Measurements from ENCODE around the gene CLEC19A.
A peak's percentile ranks its signal among the peaks of the same experiment; 100 is the strongest.

CLEC19A gene

DNA sequence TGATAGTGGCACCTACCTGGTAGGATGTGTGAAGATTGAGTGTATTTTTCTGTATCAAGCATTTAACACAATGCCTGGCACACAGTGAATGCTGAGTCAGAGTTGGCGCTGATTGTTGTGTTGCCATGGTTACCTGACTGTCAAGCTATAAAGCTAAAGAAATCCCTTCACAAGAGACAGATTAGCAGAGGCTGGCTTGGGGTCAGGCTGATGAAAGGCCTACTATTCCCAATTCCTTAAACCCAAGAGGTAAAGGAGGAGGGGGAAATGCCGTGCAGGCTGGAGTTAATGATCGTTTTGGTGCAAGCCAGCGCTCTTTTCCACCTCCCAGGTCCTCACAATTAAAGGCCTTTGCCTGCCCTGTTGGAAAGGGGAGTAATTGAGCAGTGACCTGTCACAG lies 5.9 kb downstream of the CLEC19A start:
- peaks cover 4% of the 10 kb centered on the region; the same call in 1 of the 2 replicates for H3K4me1 ChIP-seq (ENCODE audit: control insufficient read depth, low read length)
- H3K79me2 ChIP-seq (ENCODE audit: control insufficient read depth, low read length) = no peaks in the 10 kb centered on the region
- no peaks in the 10 kb centered on the region for H3K9me2 ChIP-seq (replicated peaks; ENCODE audit: control insufficient read depth, low read length)
- H3F3A ChIP-seq (ENCODE audit: control insufficient read depth, insufficient read depth) = no peaks in the 10 kb centered on the region
- peaks cover 22% of the 10 kb centered on the region for H3K27me3 ChIP-seq (ENCODE audit: control insufficient read depth, low read length)
- H3K4me3 ChIP-seq (ENCODE audit: low read length) = no peak overlapping the region
- no peaks in the 10 kb centered on the region for H3K36me3 ChIP-seq (ENCODE audit: control insufficient read depth, low read length)
- no peak overlapping the region for H3K27ac ChIP-seq (ENCODE audit: low read depth, low read length)
- TF ChIP-seq EZH2phosphoT487 (IDR thresholded peaks at IDR 0.05; ENCODE audit: borderline replicate concordance, low read length) = no peak
- TF ChIP-seq, protein P1, sequence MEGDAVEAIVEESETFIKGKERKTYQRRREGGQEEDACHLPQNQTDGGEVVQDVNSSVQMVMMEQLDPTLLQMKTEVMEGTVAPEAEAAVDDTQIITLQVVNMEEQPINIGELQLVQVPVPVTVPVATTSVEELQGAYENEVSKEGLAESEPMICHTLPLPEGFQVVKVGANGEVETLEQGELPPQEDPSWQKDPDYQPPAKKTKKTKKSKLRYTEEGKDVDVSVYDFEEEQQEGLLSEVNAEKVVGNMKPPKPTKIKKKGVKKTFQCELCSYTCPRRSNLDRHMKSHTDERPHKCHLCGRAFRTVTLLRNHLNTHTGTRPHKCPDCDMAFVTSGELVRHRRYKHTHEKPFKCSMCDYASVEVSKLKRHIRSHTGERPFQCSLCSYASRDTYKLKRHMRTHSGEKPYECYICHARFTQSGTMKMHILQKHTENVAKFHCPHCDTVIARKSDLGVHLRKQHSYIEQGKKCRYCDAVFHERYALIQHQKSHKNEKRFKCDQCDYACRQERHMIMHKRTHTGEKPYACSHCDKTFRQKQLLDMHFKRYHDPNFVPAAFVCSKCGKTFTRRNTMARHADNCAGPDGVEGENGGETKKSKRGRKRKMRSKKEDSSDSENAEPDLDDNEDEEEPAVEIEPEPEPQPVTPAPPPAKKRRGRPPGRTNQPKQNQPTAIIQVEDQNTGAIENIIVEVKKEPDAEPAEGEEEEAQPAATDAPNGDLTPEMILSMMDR (IDR thresholded peaks at IDR 0.05; ENCODE audit: low read depth, low read length, poor library complexity, severe bottlenecking) = no peak
- H3K4me2 ChIP-seq (ENCODE audit: low read length) = no peak overlapping the region
- no peaks in the 10 kb centered on the region for H4K20me1 ChIP-seq (ENCODE audit: control insufficient read depth, insufficient read depth, low read depth, low read length)
- no peaks in the 10 kb centered on the region for H3K9me3 ChIP-seq (ENCODE audit: control insufficient read depth, insufficient read depth, low read length)

GRCh38 chr16:19292186-19292585 lies 6.7 kb downstream of the CLEC19A start:
- no peak overlapping the region for H3K4me3 ChIP-seq (ENCODE audit: low read length)
- H4K20me1 ChIP-seq (ENCODE audit: control insufficient read depth, insufficient read depth, low read depth, low read length) = no peaks in the 10 kb centered on the region
- H3K36me3 ChIP-seq (ENCODE audit: control insufficient read depth, low read length) = no peaks in the 10 kb centered on the region
- no peaks in the 10 kb centered on the region for H3K79me2 ChIP-seq (ENCODE audit: control insufficient read depth, low read length)
- no peak overlapping the region for H3K4me2 ChIP-seq (ENCODE audit: low read length)
- H3K9me3 ChIP-seq (ENCODE audit: control insufficient read depth, insufficient read depth, low read length) = no peaks in the 10 kb centered on the region
- peaks cover 26% of the 10 kb centered on the region for H3K27me3 ChIP-seq (ENCODE audit: control insufficient read depth, low read length)
- TF ChIP-seq, protein P1 (IDR thresholded peaks at IDR 0.05; ENCODE audit: low read depth, low read length, poor library complexity, severe bottlenecking) = no peak
- no peak for TF ChIP-seq EZH2phosphoT487 (IDR thresholded peaks at IDR 0.05; ENCODE audit: borderline replicate concordance, low read length)
- no peaks in the 10 kb centered on the region for H3K9me2 ChIP-seq (replicated peaks; ENCODE audit: control insufficient read depth, low read length)
- H3F3A ChIP-seq (ENCODE audit: control insufficient read depth, insufficient read depth) = no peaks in the 10 kb centered on the region
- no peak overlapping the region for H3K27ac ChIP-seq (ENCODE audit: low read depth, low read length)
- peaks cover 4% of the 10 kb centered on the region; the same call in 1 of the 2 replicates for H3K4me1 ChIP-seq (ENCODE audit: control insufficient read depth, low read length)

GRCh38 chr16:19294156-19294649 lies 8.7 kb downstream of the CLEC19A start:
- Histone ChIP-seq H3K4me2 (ENCODE audit: low read length) (0 out of 2 replicates have a peak overlapping the region, but pooled peaks have one; percentile 4), H3K4me3 (ENCODE audit: low read length) (no peak overlapping the region), H3K9me3 (ENCODE audit: control insufficient read depth, insufficient read depth, low read length) (no peaks in the 10 kb centered on the region), H3K36me3 (ENCODE audit: control insufficient read depth, low read length) (no peaks in the 10 kb centered on the region), H4K20me1 (ENCODE audit: control insufficient read depth, insufficient read depth, low read depth, low read length) (no peaks in the 10 kb centered on the region), H3K79me2 (ENCODE audit: control insufficient read depth, low read length) (no peaks in the 10 kb centered on the region), H3K9me2 (replicated peaks; ENCODE audit: control insufficient read depth, low read length) (no peaks in the 10 kb centered on the region), H3K4me1 (ENCODE audit: control insufficient read depth, low read length) (peaks cover 4% of the 10 kb centered on the region; the same call in 1 of the 2 replicates), H3K27ac (ENCODE audit: low read depth, low read length) (no peak overlapping the region), H3K27me3 (ENCODE audit: control insufficient read depth, low read length) (peaks cover 26% of the 10 kb centered on the region), H3F3A (ENCODE audit: control insufficient read depth, insufficient read depth) (no peaks in the 10 kb centered on the region)
- TF ChIP-seq, protein P1 (IDR thresholded peaks at IDR 0.05; ENCODE audit: low read depth, low read length, poor library complexity, severe bottlenecking) = no peak
- no peak for TF ChIP-seq EZH2phosphoT487 (IDR thresholded peaks at IDR 0.05; ENCODE audit: borderline replicate concordance, low read length)
